H9 (cell line): ENCODE measurements around the gene ZNF208. TPM values are rescaled to one million over a fixed set of nuclear protein-coding genes. Genes with fewer than 3 reads are reported as not detected.

Experiments used
- DNase-seq: peaks from one replicate; pipeline ENCODE4 v3.0.0-alpha.2; 2017
- H2AFZ ChIP-seq: one replicate; pipeline ENCODE4 v1.6.1; 2013; ENCODE audit warnings: mild to moderate bottlenecking, low read length, control low read depth, moderate library complexity
- H2AK5ac ChIP-seq: 2 replicates; pipeline ENCODE4 v1.6.1; 2013; ENCODE audit warnings: low read length, control low read depth, mixed read lengths; ENCODE audit not compliant: insufficient read length
- H2BK120ac ChIP-seq: one replicate; pipeline ENCODE4 v1.6.1; 2013; ENCODE audit warnings: low read depth, mild to moderate bottlenecking, low read length, control low read depth, inconsistent platforms; ENCODE audit not compliant: poor library complexity, severe bottlenecking
- H2BK12ac ChIP-seq: 2 replicates; pipeline ENCODE4 v1.6.1; 2013; ENCODE audit warnings: low read length, control low read depth, mixed read lengths, low read depth; ENCODE audit not compliant: insufficient read length
- H2BK15ac ChIP-seq: 2 replicates; pipeline ENCODE4 v1.6.1; 2013; ENCODE audit warnings: low read depth, low read length, control low read depth
- H2BK20ac ChIP-seq: one replicate; pipeline ENCODE4 v1.6.1; 2013; ENCODE audit warnings: low read depth, mild to moderate bottlenecking, low read length, control low read depth, inconsistent platforms; ENCODE audit not compliant: poor library complexity, severe bottlenecking
- H2BK5ac ChIP-seq: 2 replicates; pipeline ENCODE4 v1.6.1; 2013; ENCODE audit warnings: low read length, control low read depth, mixed read lengths; ENCODE audit not compliant: insufficient read length
- H3K14ac ChIP-seq: 2 replicates; pipeline ENCODE4 v1.6.1; 2013; ENCODE audit warnings: low read length, control low read depth; ENCODE audit not compliant: insufficient read depth
- H3K18ac ChIP-seq: 2 replicates; pipeline ENCODE4 v1.6.1; 2013; ENCODE audit warnings: low read depth, mild to moderate bottlenecking, mixed read lengths, low read length, control low read depth; ENCODE audit not compliant: insufficient read length
- H3K23ac ChIP-seq: 2 replicates; pipeline ENCODE4 v1.6.1; 2013; ENCODE audit warnings: low read length, control low read depth, mixed read lengths, low read depth; ENCODE audit not compliant: insufficient read length
- H3K23me2 ChIP-seq: 2 replicates; pipeline ENCODE4 v1.6.1; 2013; ENCODE audit warnings: low read depth, mild to moderate bottlenecking, mixed read lengths, low read length, control low read depth; ENCODE audit not compliant: insufficient read length, poor library complexity, severe bottlenecking
- H3K27ac ChIP-seq: 2 replicates; pipeline ENCODE4 v1.5.1; 2013; ENCODE audit warnings: low read length, control low read depth, mixed read lengths, low read depth; ENCODE audit not compliant: insufficient read length
- H3K27me3 ChIP-seq: 2 replicates; pipeline ENCODE4 v1.6.1; 2013; ENCODE audit warnings: low read length, control low read depth, inconsistent platforms; ENCODE audit not compliant: insufficient read depth
- H3K4ac ChIP-seq: 2 replicates; pipeline ENCODE4 v1.6.1; 2013; ENCODE audit warnings: low read depth, mild to moderate bottlenecking, control low read depth, inconsistent platforms, low read length, moderate library complexity
- H3K4me1 ChIP-seq: 2 replicates; pipeline ENCODE4 v1.6.1; 2013; ENCODE audit warnings: low read length, control low read depth, inconsistent platforms; ENCODE audit not compliant: insufficient read depth
- H3K4me2 ChIP-seq: 2 replicates; pipeline ENCODE4 v1.6.1; 2013; ENCODE audit warnings: low read length, control low read depth, mixed read lengths; ENCODE audit not compliant: insufficient read length, insufficient read depth
- H3K56ac ChIP-seq: 2 replicates; pipeline ENCODE4 v1.6.1; 2013; ENCODE audit warnings: low read depth, mild to moderate bottlenecking, mixed read lengths, low read length, control low read depth; ENCODE audit not compliant: insufficient read length
- H3K79me1 ChIP-seq: 2 replicates; pipeline ENCODE4 v1.6.1; 2013; ENCODE audit warnings: low read depth, mild to moderate bottlenecking, moderate library complexity, low read length, control low read depth, inconsistent platforms; ENCODE audit not compliant: insufficient read depth, poor library complexity, severe bottlenecking
- H3K79me2 ChIP-seq: 2 replicates; pipeline ENCODE4 v1.6.1; 2013; ENCODE audit warnings: low read length, control low read depth, inconsistent platforms; ENCODE audit not compliant: insufficient read depth
- H3K9ac ChIP-seq: 2 replicates; pipeline ENCODE4 v1.6.1; 2013; ENCODE audit warnings: low read length, control low read depth, mixed read lengths; ENCODE audit not compliant: insufficient read length; ENCODE audit errors: extremely low read depth
- H3K9me3 ChIP-seq: one replicate; pipeline ENCODE4 v1.6.1; 2013; ENCODE audit warnings: low read depth, low read length, inconsistent platforms; ENCODE audit not compliant: control insufficient read depth
- H3T11ph ChIP-seq: one replicate; pipeline ENCODE4 v1.6.1; 2013; ENCODE audit warnings: mild to moderate bottlenecking, low read length, control low read depth, inconsistent platforms
- H4K20me1 ChIP-seq: one replicate; pipeline ENCODE4 v1.6.1; 2013; ENCODE audit not compliant: control insufficient read depth, insufficient read length, insufficient read depth
- H4K5ac ChIP-seq: 2 replicates; pipeline ENCODE4 v1.6.1; 2013; ENCODE audit warnings: low read depth, mild to moderate bottlenecking, mixed read lengths, low read length, control low read depth; ENCODE audit not compliant: insufficient read length
- H4K8ac ChIP-seq: replicated peaks from 2 replicates; pipeline ENCODE4 v1.6.1; 2013; ENCODE audit warnings: low read length, control low read depth, mixed read lengths, low read depth; ENCODE audit not compliant: insufficient read length
- H4K91ac ChIP-seq: 2 replicates; pipeline ENCODE4 v1.6.1; 2013; ENCODE audit warnings: low read depth, mild to moderate bottlenecking, moderate library complexity, mixed read lengths, low read length, control low read depth; ENCODE audit not compliant: insufficient read length
- H3K27ac Mint-ChIP-seq, 3 experiments: 2 replicates in 2 of 3; 3 replicates in 1 of 3; pipeline ENCODE4 v1.8.0; 2020 to 2021; ENCODE audit warnings: mixed read lengths in 3 of 3, mild to moderate bottlenecking in 1 of 3, moderate library complexity in 1 of 3
- H3K27me3 Mint-ChIP-seq: 2 replicates; pipeline ENCODE4 v1.8.0; 2021; ENCODE audit warnings: low read depth, mild to moderate bottlenecking, moderate library complexity, mixed read lengths
- H3K36me3 Mint-ChIP-seq, 3 experiments: 2 replicates in 2 of 3; 3 replicates in 1 of 3; pipeline ENCODE4 v1.8.0; 2020 to 2021; ENCODE audit warnings: low read depth in 3 of 3, mixed read lengths in 3 of 3; ENCODE audit not compliant: insufficient read depth in 1 of 3
- H3K4me1 Mint-ChIP-seq, 2 experiments: 2 replicates each; pipeline ENCODE4 v1.8.0; 2020; ENCODE audit warnings: mixed read lengths in 2 of 2
- H3K4me3 Mint-ChIP-seq, 2 experiments: 2 replicates in 1 of 2; 3 replicates in 1 of 2; pipeline ENCODE4 v1.8.0; 2020 to 2021; ENCODE audit warnings: mild to moderate bottlenecking in 2 of 2, mixed read lengths in 2 of 2, moderate library complexity in 1 of 2
- H3K9me3 Mint-ChIP-seq, 2 experiments: 2 replicates in 1 of 2; 3 replicates in 1 of 2; pipeline ENCODE4 v1.8.0; 2020; ENCODE audit warnings: mild to moderate bottlenecking in 2 of 2, mixed read lengths in 2 of 2, moderate library complexity in 1 of 2
- WGBS: extraction: QIAGEN DNeasy Blood & Tissue Kit; methylation state at CpG from one replicate; pipeline ENCODE4 v1.1.7; 2013; ENCODE audit warnings: missing lambda C conversion rate, low lambda C conversion rate, mixed read lengths; ENCODE audit not compliant: insufficient read length; ENCODE audit errors: extremely low coverage; 5-methylcytosine and 5-hydroxymethylcytosine counted together
- total RNA-seq: library from RNA; stranded (reverse); gene quantifications from 2 replicates; pipeline ENCODE4 v1.2.1, GENCODE V29; 2021
- TF ChIP-seq, protein P1 (sequence below): fragments of 200-600 bp; sonication (generic); conservative IDR thresholded peaks from 3 replicates; pipeline ENCODE4 v1.8.0; 2021; ENCODE audit warnings: antibody characterized with exemption, mild to moderate bottlenecking

Gene ZNF208
- total RNA-seq, 1 experiment from 2014 or later = not detected

- Histone ChIP-seq H2AFZ (no peak overlapping the region), H3K14ac (no peak overlapping the region), H3K27me3 (no peaks in the 10 kb centered on the region), H3K4me1 (no peaks in the 10 kb centered on the region), H4K20me1 (no peaks in the 10 kb centered on the region), H3T11ph (no peak overlapping the region), H2BK15ac (no peak overlapping the region), H3K79me2 (no peaks in the 10 kb centered on the region), H3K23me2 (no peaks in the 10 kb centered on the region), H2BK12ac (no peak overlapping the region), H3K18ac (no peak overlapping the region), H3K4me2 (no peak overlapping the region), H4K5ac (no peak overlapping the region), H2AK5ac (no peak overlapping the region), H3K23ac (no peak overlapping the region), H2BK20ac (no peak overlapping the region), H3K9ac (no peak overlapping the region), H2BK120ac (no peak overlapping the region), H3K4ac (no peak overlapping the region), H3K56ac (no peak overlapping the region), H3K27ac (no peak overlapping the region), H3K79me1 (no peaks in the 10 kb centered on the region), H4K8ac (no peak overlapping the region), H4K91ac (no peak overlapping the region), H2BK5ac (no peak overlapping the region), H3K9me3 (peaks cover 80% of the 10 kb centered on the region)
- peaks cover 89 to 92% of the 10 kb centered on the region in 2 experiments for H3K9me3 Mint-ChIP-seq
- H3K27ac Mint-ChIP-seq = no peak overlapping the region
- H3K4me3 Mint-ChIP-seq = no peak overlapping the region
- H3K27me3 Mint-ChIP-seq = no peaks in the 10 kb centered on the region
- no CpG with 5 or more reads among the region's 4 CpGs for WGBS
- DNase-seq = no peak
- peaks cover 0 to 27% (median 5%) of the 10 kb centered on the region in 3 experiments; a peak in 5 of 7 replicates for H3K36me3 Mint-ChIP-seq
- no peaks in the 10 kb centered on the region for H3K4me1 Mint-ChIP-seq
- TF ChIP-seq, protein P1, sequence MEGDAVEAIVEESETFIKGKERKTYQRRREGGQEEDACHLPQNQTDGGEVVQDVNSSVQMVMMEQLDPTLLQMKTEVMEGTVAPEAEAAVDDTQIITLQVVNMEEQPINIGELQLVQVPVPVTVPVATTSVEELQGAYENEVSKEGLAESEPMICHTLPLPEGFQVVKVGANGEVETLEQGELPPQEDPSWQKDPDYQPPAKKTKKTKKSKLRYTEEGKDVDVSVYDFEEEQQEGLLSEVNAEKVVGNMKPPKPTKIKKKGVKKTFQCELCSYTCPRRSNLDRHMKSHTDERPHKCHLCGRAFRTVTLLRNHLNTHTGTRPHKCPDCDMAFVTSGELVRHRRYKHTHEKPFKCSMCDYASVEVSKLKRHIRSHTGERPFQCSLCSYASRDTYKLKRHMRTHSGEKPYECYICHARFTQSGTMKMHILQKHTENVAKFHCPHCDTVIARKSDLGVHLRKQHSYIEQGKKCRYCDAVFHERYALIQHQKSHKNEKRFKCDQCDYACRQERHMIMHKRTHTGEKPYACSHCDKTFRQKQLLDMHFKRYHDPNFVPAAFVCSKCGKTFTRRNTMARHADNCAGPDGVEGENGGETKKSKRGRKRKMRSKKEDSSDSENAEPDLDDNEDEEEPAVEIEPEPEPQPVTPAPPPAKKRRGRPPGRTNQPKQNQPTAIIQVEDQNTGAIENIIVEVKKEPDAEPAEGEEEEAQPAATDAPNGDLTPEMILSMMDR = no peak
Observed at GRCh38 chr19:21934593-21934992, 76.2 kb downstream of the ZNF208 start.
